Dedifferentiated amniotic fluid mesenchymal stem cell (primary cell): ENCODE data around the gene STK32C.
"Not testable (repeated sequence)": the region's sequence is repeated elsewhere in the genome, so short reads cannot be mapped to it uniquely, and the experiment has no call there.

Experiments
- DNase-seq: peaks from one replicate; pipeline ENCODE4 v3.0.0-alpha.2; 2016; ENCODE audit errors: extremely low spot score

Gene STK32C

DNA sequence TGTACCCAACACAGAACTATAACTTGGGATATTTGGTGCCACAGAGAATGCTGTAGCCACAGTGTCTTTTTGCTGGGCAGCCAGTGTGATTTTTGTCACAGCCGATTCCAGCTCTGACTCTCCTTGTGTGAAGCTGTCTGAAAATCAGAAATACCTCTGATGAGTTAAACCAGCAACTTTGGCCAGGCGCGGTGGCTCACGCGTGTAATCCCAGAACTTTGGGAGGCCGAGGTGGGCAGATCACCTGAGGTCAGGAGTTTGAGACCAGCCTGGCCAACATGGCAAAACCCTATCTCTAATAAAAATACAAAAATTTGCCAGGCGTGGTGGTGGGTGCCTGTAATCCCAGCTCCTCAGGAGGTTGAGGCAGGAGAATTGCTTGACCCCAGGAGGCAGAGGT, 30.1 kb upstream of the STK32C start:
- DNase-seq, result not testable (repeated sequence)

DNA sequence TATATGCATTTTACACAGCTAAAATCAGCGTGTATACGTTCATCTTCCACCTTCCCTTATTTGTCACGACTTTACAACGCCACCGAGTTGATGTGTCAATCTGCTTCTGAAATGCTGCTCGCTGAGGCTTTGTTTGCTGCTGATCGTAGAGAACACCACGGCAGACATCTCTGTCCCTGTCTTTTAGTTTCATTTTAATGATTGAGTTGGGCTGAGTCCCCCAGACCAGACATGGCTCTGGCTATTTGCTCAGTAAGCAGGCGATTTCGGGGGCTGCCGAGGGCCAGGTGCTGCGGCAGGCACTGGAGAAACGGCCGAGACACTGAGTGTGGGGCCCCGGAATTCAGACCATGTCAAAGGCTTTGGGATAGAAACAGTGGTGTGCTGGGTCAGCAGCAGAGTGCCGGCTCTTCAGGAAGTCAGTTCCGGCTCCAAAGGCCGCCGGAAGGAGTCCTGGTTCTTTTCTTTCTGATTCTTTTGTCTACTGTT, 29.2 kb upstream of the STK32C start:
- no peak for DNase-seq

DNA sequence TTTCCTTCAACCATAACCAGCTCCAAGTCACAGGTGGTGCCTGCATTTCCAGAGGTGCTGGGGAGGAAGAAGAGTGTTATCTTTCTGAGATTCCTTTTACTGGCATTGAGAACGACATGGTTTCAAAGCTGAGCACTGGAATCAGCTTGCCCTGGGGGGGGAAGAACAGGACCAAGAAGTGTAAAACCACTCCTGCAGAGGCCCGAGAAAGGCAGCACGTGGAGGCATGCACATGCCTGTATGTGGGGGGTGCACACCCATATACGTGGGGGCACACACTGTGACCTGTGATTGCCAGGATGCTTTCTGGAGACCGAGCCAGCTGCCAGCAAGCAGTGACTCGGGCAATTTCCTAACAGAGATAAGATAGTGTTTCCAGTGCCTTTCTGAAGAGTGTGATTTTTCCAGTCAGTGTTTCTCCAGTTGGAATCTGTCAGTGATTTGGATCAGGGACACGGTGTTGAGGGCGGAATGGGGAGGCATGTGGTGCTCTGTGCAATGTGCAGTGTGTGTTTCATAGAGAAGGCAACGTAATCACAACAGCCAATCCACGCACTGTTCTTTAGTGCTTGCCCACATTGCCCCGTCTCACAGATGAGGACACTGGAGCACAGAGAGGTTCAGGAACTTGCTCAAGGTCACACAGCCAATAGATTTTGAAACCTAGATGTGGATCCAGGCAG, 28.5 kb upstream of the STK32C start:
- DNase-seq, result no peak

DNA sequence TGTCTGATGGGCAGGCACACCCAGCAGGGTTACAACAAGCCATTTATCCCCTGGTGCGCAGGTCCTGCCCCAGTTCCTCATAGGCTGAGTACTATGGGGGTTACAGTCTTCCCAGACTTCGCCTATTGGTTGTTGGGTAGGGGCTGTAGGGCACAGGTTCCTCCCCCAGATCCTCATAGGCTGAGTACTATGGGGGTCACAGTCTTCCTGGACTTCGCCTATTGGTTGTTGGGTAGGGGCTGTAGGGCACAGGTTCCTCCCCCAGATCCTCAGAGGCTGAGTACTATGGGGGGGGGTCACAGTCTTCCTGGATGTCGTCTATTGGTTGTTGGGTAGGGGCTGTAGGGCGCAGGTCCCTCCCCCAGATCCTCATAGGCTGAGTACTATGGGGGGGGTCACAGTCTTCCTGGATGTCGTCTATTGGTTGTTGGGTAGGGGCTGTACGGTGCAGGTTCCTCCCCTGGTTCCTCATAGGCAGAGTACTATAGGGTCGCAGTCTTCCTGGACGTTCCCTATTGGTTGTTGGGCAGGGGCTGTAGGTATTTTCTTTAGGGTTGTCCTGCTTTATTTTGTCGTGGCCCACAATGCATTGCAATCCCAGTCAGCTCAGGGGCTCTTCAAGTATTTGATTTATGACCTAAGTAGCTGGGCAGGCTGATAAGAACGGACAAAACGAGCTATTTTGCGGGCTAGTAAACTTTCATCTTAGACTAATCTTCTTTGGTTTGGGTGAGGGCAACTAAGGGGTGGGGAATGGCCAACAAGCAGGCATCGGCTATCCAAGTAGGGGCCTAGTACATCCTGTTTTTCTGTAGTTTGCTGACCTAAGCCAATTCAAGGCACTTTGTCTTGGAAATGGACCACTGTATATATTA, 27.7 kb upstream of the STK32C start:
- DNase-seq, result no peak

DNA sequence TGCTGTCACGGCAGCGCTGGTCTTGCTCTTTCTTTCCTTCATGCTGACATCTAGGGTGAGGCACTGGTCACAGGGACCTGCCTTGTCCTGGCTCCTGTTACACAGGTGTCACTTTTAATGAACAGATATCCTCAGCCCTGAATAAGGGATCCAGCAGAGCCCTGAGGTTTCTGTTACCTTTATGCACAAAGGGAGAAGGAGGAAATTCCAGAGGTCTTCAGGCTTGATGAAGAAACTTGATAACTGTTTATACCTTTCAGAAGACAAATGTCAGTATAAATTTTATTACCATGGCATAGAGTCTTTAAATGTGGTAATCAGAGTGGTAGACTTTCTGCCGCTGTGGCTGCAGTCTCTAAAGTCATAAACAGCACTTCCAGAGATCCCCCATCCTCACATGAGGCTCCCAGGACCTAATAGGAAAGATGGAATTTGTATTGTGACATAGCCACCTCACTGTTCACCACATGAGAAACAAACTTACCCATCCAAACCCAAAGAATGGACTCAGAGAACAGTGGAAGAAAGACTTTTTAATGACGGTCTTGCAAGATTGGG, 27.0 kb upstream of the STK32C start:
- no peak for DNase-seq

DNA sequence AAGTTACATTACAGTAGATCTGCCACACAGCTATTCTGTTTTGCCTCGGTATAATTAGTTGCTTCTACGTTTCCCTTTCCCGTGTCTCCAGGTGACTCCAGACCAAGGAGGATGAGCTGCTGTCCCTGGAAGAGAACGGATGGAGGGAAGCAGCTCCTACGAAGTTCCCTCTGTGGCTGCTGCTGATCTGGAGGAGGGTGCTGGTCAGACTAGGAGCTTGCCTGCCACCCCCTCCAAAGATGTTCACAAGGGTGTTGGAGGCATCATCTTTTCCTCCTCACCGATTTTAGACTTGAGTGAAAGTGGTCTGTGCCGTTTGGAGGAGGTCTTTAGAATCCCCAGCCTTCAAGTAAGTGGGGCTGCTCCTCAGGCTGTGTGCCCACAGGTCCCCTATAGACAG, 25.6 kb upstream of the STK32C start:
- no peak for DNase-seq

DNA sequence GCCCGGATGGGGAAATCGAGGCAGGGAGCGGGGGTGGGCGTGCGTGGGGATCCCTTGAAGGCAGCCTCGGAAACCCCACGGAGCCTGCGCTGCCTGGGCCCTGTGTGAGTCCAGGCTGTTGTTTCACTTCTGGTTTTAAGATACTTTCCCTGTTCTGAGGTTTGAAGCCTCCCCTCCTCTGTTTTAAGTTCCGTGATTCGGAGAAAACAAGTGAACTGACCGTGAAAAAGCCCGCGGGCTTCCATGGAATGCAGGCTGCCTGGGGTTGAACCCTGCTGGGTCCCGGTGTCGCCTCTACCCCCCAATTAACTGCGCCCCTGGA, 24.6 kb upstream of the STK32C start:
- no peak for DNase-seq

DNA sequence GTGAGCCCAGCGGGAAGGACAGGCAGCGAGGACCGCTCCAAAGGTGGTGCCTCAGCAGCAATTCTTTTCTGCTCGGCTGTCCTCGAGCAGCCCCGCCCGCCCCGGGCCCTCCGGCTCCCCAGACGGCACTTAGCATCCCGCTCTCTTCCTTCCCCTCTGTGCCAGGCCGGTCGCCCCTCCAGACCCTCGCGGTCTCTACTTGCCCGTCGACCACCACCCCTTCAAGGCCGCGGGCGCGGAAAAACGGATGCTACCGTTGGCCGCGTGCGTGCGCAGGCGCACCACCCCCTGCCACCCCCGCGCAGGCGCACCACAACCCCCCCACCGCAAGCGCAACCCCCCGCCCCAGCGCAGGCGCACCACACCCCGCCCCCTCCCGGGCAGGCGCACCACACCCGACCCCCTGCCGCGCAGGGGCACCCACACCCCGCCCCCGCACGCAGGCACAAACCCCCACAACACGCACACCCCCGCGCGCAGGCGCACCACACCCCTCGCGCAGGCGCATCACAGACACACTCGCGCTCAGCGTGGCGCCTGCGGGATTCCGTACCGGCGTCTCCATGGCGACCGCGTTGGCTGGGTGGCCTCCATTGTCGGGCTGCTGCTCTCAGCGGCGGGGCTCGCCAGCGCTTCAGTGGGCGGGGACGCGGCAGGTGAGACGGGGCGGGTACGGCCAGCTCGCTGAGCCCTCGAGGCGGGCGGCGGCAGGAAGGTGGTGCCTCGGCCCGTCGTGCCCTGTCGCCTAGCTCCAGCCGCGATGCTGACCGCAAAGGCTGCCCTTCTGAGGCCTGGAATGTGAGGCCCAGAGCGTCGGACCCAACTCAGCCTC, 24.1 kb upstream of the STK32C start, which contains the start of gene LRRC27:
Gene LRRC27 (plus strand): TSS at position 593 of the 832 bp plus-strand sequence. CDS start 1,332 bp downstream, outside the sequence.
- peak; percentile 94 for DNase-seq

DNA sequence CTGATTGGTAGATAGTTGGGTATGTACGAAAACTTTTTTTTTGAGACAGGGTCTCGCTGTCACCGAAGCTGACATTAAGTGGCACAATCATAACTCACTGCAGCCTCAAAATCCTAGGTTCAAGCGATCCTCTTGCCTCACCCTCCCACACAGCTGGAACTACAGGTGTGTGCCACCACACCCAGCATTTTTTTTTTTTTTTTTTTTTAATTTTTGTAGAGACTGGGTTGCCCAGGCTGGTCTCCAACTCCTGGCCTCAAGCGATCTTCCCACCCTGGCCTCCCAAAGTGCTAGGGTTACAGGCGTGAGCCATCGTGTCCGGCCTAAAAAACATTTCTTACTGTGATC, 22.7 kb upstream of the STK32C start:
- DNase-seq, result no peak

DNA sequence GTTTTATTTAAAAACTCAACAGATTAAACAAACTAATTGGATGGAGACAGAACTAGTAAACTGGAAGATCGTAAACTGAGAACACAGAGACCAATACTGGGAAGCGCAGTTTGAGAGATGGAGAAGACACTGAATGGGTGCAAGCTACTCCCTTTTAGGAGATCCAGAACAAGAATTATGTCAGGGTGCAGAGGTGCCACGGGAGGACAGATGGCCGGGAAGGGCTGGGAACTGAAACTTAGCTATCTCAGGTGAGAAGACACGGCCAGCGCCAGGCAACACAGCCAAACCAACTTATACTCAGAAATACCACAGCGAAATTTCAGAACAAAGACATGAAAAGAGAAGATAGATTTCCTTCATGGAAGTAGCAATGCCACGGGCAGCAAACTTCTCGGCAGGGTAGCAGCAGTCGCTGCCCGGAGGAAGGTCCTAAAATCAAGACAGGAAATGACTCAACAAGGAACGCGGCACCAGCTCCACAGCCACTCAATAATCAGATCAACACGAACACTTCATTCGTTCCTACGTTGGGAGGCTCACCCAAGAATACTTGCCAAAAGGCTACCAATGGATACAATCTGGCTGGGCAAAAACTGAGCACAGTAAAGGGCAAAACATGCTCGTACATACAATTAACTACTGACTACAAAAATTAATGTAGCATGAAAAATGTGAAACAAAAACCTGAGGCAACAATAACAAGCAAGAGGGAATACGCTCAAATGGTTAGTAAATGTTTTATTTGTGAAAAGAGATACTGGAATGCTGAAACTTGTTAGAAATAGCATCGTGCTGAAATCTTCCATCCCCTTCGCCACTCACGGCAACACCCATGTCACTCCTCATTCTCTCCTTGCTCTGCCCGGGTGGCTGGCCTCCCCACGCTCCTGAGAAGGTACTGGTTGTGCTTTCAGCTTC, 22.1 kb upstream of the STK32C start:
- no peak for DNase-seq

DNA sequence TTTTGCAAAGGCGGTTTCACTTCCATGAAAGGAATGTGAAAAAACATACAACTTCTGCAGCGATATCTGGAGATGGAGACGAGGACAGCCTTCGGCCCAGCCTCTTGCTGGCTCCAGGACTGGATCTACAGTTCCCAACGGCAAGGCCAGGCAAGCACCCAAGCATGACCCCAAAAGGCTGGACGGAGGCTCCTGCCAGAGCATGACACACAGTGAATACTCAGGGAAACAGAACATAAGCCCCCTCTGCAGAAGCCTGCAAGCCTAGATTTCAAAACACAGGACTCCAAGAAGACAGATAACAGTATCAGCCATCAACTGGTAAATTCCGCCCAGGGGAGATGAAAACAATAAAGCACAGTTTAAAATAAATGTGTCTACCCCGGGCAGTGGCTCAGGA, 21.0 kb upstream of the STK32C start:
- no peak for DNase-seq

DNA sequence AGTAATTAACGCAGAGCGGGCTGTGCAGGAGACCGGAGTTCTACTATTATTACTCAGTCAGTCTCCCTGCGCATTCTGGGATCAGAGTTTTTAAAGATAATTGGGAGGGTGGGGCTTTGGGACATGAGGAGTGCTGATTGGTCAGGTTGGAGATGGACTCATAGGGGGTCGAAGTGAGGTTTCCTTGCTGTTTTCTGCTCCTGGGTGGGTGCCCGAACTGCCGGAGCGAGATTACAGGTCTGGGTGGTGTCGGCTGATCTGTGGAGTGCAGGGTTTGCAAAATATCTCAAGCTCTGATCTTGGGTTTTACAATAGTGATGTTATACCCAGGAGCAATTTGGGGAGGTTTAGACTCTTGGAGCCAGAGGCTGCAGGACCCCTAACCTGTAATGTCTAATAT, 20.4 kb upstream of the STK32C start:
- no peak for DNase-seq

DNA sequence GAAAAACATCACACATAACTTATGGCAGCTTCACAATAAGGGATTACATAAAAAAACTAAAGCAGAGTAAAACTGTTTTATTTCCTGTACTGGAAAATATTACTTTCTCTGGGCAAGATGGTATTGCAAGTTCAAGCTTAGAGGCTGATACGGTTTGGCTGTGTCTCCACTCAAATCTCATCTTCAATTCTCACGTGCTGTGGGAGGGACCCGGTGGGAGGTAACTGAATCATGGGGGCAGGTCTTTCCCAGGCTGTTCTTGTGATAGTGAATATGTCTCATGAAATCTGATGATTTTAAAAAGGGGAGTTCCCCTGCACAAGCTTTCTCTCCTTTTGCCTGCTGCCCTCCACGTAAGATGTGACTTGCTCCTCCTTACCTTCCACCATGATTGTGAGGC, 19.2 kb upstream of the STK32C start:
- no peak for DNase-seq

DNA sequence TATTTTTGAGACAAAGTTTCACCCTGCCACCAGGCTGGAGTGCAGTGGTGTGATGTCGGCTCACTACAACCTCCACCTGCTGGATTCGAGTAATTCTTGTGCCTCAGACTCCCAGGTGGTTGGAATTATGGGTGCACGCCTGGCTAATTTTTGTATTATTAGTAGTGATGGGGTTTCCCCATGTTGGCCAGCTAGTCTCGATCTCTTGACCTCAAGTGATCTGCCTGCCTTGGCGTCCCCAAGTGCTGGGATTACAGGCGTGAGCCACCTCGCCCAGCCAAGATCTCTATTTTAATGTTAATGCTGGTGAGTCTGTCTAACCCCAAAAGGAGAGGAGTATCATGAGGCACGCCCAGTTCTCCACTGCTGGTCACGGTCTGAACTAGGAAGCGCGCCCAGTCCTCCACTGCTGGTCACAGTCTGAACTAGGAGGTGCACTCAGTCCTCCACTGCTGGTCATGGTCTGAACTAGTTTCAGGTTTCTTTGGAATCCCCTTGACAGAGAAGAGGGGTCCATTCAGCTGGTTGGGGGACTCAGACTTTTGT, 18.7 kb upstream of the STK32C start:
- DNase-seq, result no peak

DNA sequence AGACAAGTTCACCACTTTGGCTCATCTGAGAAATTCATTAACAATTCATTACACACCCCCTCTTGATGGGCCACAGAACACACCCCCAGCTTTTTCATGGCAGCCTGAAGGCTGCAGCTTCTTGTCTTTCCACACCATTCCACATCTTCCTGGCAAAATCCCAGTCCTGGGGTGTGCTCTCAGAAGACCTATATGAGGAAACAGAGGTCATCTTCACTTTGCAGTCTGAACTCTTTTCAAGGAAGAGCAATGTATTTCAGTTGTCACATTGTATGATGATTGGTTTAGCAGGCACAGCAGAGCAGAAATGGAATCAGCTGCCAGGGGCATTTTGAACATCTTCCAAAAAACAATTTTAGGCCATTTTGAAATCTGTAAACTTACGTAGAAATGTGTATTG, 16.4 kb upstream of the STK32C start:
- DNase-seq, result no peak

DNA sequence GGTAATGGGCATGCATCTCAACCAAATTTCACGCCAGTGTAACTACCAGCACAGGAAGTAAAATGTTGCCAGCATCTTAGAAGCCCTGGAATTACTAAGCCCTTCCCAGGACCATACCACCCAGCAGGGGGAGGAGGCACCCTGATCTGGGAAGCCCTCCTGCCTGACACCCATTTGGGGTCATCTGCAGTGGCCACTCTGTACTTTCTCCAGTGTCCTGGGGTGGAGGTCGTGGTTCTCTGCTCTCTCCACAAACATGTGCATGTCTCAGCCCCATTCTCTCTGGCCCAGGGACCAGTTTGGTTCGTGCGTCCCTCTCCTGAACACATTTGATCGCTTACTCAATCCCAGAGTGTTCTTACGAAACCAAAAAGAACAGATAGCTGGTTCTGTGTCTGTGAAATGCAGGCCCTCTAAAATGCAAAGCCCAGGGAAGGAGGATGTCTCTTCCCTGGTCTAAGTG, 14.9 kb upstream of the STK32C start:
- no peak for DNase-seq

DNA sequence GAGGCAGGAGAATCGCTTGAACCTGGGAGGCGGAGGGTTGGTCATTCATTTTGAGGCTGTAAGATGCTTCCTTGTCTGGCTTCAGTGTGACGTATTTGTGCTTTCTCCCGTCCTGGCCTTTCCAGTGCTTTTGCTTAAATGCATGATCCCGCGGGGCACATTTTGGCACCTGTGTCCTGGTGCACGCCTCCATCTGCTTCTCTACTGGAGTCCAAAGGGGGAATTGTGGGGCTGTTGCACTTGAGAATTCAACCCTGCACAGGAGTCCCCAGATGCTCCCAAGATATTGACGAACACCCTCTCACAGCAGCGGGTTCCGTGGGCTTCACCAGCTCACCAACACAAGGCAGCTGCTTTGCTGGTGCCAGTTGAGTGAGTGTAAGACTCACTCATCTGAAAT, 14.0 kb upstream of the STK32C start:
- DNase-seq, result no peak

DNA sequence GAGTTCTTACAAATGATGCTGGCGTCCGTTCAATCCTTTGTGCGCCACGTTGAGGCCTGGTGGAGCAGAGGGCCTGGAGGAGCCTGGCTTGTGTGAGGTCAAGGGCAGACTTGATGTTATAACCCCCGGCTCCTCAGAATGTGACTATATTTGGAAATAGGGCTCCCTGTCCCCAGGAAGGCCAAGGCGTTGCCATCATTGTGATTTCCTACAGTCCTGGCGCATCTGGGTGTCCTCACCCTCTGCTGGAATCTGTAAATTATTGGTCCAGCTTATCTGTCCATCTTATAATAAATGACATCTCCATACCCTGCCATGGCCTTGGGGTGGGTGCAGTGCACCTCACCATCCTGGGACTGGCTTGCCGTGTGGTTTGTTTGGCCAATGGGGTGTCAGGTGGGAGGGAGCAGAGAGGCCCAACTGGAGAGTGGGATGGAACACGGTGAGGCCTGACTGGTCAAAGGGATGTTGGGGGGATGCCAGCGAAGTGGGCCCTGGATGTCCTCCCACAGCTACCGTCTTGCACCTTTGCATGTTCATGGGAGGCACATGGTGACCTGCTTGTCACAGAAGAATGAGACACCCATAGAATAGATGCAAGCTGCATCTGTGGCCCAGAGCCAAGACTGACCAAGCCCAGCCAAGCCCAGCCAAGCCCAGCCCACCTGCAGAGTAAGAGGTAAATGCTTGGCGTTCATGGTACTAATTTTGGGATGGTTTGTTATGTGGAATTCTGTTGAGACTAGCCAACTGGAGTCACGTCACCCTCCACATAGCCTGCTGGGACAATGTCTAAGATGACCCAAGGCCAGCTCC, 13.1 kb upstream of the STK32C start:
- DNase-seq, result no peak

DNA sequence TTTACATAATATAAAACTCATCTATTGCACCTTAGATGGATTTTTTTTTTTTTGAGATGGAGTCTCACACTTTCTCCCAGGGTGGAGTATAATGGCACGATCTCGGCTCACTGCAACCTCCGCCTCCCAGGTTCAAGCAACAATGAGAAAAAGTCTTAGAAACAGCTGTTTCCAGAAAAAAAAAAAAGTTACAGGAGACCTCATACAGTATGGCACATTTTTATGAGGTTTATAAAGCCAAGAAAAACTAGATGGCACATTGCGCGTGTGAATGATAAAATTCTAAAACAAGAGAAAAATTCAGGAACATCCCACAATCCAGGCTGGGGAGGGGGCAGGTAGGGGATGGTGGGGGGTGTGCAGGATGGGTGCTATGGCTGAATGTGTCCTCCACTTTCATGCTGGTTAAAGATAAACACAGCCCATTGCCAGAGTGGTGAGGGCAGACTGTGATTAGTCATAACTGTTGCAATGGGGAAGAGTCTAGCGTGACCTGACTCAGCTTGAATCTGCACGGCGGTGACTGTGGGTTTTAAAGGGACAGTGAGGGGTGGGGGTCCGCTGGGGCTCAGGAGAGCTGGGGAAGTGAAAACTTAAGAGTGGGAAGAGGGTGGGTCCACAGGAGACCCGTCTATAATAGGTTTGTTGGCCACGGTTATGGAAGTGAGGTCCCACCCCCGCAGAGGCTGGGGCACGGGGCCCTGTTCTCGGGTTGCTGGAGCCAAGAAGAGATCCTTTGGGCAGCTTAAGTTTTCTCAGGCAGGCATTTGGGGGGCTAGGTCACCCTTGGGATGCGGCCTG, 12.3 kb upstream of the STK32C start:
- peak; percentile 87 for DNase-seq
